ENCODE measurements around the gene NPEPL1. TPM values are rescaled to one million over a fixed set of nuclear protein-coding genes. Genes with fewer than 3 reads are reported as not detected.
A peak's percentile ranks its signal among the peaks of the same experiment; 100 is the strongest.

The NPEPL1 gene
- total and polyA plus RNA-seq, 8 donors: 15.3 to 134 (median 37.8) TPM

GRCh38 chr20:58718729-58719128 is 26.1 kb downstream of the NPEPL1 start:
- TF ChIP-seq POLR2AphosphoS5 (IDR thresholded peaks at IDR 0.05) (no peak), EP300 (IDR thresholded peaks at IDR 0.05) (no peak), POLR2A (IDR thresholded peaks at IDR 0.05) (no peak)
- TF ChIP-seq, protein P1, sequence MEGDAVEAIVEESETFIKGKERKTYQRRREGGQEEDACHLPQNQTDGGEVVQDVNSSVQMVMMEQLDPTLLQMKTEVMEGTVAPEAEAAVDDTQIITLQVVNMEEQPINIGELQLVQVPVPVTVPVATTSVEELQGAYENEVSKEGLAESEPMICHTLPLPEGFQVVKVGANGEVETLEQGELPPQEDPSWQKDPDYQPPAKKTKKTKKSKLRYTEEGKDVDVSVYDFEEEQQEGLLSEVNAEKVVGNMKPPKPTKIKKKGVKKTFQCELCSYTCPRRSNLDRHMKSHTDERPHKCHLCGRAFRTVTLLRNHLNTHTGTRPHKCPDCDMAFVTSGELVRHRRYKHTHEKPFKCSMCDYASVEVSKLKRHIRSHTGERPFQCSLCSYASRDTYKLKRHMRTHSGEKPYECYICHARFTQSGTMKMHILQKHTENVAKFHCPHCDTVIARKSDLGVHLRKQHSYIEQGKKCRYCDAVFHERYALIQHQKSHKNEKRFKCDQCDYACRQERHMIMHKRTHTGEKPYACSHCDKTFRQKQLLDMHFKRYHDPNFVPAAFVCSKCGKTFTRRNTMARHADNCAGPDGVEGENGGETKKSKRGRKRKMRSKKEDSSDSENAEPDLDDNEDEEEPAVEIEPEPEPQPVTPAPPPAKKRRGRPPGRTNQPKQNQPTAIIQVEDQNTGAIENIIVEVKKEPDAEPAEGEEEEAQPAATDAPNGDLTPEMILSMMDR (IDR thresholded peaks at IDR 0.05): no peak
- WGBS, 5 donors: 74 to 80% (median 78%) methylated on average over 10 of the region's 10 CpGs
- peaks cover 0 to 25% (median 21%) of the 10 kb centered on the region in 4 donors for H3K36me3 ChIP-seq
- peaks cover 0 to 11% (median 9%) of the 10 kb centered on the region in 4 donors for H3K4me1 ChIP-seq
- H3K27ac ChIP-seq: no peak overlapping the region
- no peaks in the 10 kb centered on the region for H3K9me3 ChIP-seq
- DNase-seq: peak in 1 of 2 donors; percentile 0
- intact Hi-C loops (cut with DNase I; ENCODE audit: low total_unique reads): no loop called here
- no peak overlapping the region for H3K4me3 ChIP-seq
- peaks cover 0 to 44% (median 9%) of the 10 kb centered on the region in 3 donors for H3K27me3 ChIP-seq

- WGBS, 5 donors: 69 to 77% (median 71%) methylated on average over 6 to 7 of the region's 7 CpGs
- intact Hi-C loops (cut with DNase I; ENCODE audit: low total_unique reads): no loop called here
Measured at GRCh38 chr20:58719258-58719657, 26.7 kb downstream of the NPEPL1 start.

DNA sequence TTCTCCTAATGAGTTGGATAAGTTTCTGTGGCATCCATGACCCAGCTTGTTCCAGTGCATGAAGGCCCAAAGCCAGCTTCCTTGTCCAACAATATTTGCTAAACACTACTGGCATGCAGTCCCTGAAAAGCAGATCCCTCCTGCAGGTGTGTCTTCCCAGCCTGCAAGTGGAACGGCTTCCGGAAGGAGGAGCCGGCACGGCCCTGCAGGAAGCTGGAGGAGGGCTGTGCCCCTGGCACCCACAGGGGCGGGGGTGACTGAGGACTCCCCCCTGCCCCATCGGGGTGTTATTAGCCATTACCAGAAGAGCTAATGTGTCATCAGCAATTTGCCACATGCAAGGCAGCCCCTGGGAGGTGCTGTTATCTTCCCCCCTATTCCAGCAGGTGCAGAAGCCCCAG is 27.4 kb downstream of the NPEPL1 start:
- intact Hi-C loops (cut with DNase I; ENCODE audit: low total_unique reads): no loop called here
- TF ChIP-seq POLR2A (IDR thresholded peaks at IDR 0.05) (no peak), POLR2AphosphoS5 (IDR thresholded peaks at IDR 0.05) (no peak), EP300 (IDR thresholded peaks at IDR 0.05) (no peak)
- TF ChIP-seq, protein P1 (IDR thresholded peaks at IDR 0.05): no peak

More at GRCh38 chr20:58719258-58719657, 26.7 kb downstream of the NPEPL1 start:
- H3K9me3 ChIP-seq: no peaks in the 10 kb centered on the region
- no peak overlapping the region for H3K27ac ChIP-seq
- peaks cover 0 to 19% (median 16%) of the 10 kb centered on the region in 4 donors for H3K36me3 ChIP-seq
- H3K27me3 ChIP-seq: peaks cover 0 to 44% (median 9%) of the 10 kb centered on the region in 3 donors
- H3K4me1 ChIP-seq: peaks cover 0 to 11% (median 9%) of the 10 kb centered on the region in 4 donors
- no peak overlapping the region for H3K4me3 ChIP-seq
- peak; percentile 17 to 18 for DNase-seq
- TF ChIP-seq, protein P1 (IDR thresholded peaks at IDR 0.05): no peak
- TF ChIP-seq EP300 (IDR thresholded peaks at IDR 0.05) (no peak), POLR2AphosphoS5 (IDR thresholded peaks at IDR 0.05) (no peak), POLR2A (IDR thresholded peaks at IDR 0.05) (no peak)

DNA sequence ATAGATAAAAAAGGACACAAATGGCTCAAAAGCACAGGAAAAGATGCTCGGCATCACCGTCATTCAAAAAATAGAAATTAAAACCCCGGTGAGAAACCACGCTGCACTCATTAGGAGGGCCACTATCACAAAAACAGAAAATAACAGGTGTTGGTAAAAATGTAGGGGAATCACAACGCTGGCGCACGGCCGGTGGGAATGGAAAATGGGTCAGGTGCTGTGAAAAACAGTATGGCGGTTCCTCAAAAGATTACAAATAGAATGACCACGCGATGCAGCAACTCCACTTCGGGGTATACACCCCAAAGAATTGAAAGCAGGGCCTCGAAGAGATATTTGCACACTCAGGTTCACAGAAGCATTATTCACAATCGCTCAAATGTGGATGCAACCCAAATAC is 28.3 kb downstream of the NPEPL1 start:
- Histone ChIP-seq H3K9me3 (no peaks in the 10 kb centered on the region), H3K4me1 (peaks cover 0 to 11% (median 9%) of the 10 kb centered on the region in 4 donors), H3K27ac (no peak overlapping the region), H3K36me3 (peaks cover 0 to 3% (median 2%) of the 10 kb centered on the region in 4 donors), H3K4me3 (no peak overlapping the region), H3K27me3 (peaks cover 0 to 44% (median 9%) of the 10 kb centered on the region in 3 donors)
- WGBS, 5 donors: 91 to 95% (median 93%) methylated on average over 14 of the region's 14 CpGs
- no peak for TF ChIP-seq POLR2A (IDR thresholded peaks at IDR 0.05)
- no peak for TF ChIP-seq POLR2AphosphoS5 (IDR thresholded peaks at IDR 0.05)
- no peak for TF ChIP-seq EP300 (IDR thresholded peaks at IDR 0.05)
- TF ChIP-seq, protein P1 (IDR thresholded peaks at IDR 0.05): no peak
- intact Hi-C loops (cut with DNase I; ENCODE audit: low total_unique reads): no loop called here
- no peak for DNase-seq

More for the DNA sequence above, 27.4 kb downstream of the NPEPL1 start:
- peak; percentile 9 to 16 for DNase-seq
- peaks cover 0 to 11% (median 9%) of the 10 kb centered on the region in 4 donors for H3K4me1 ChIP-seq
- H3K27ac ChIP-seq: no peak overlapping the region
- peaks cover 0 to 44% (median 9%) of the 10 kb centered on the region in 3 donors for H3K27me3 ChIP-seq
- H3K36me3 ChIP-seq: peaks cover 0 to 12% (median 10%) of the 10 kb centered on the region in 4 donors
- no peaks in the 10 kb centered on the region for H3K9me3 ChIP-seq
- H3K4me3 ChIP-seq: no peak overlapping the region
- 14 to 32% (median 23%) methylated on average over 6 of the region's 6 CpGs for WGBS, 5 donors
